K562 treated with DMSO at 1 percent for 4 hours (cell line): ENCODE measurements around the gene RWDD2A. TPM values are rescaled to one million over a fixed set of nuclear protein-coding genes. Genes with fewer than 3 reads are reported as not detected.

Experiments used
- total RNA-seq: library from RNA; unstranded; fragments of 300-600 nt; gene quantifications from 2 replicates; pipeline ENCODE4 v1.2.3, GENCODE V29; 2022; ENCODE audit not compliant: insufficient read depth

Gene RWDD2A
- 2.3 and 2.7 TPM in 2 replicates for total RNA-seq

GRCh38 chr6:83192871-83193746 lies at the start of gene RWDD2A, which contains the start of gene PGM3:
RWDD2A (plus strand) TSS chr6:83193357; CDS start chr6:83194452, 1,095 bp downstream.
PGM3 (minus strand) TSS chr6:83193265; CDS start chr6:83191012, 2,253 bp downstream.

Other genes with a start within 250 kb of the RWDD2A start
- gene UBE3D, start 127.5 kb upstream of the RWDD2A start, total RNA-seq: 4.0 and 4.1 TPM in 2 replicates
- gene DOP1A, start 125.7 kb upstream of the RWDD2A start, total RNA-seq: 2.7 and 4.1 TPM in 2 replicates
- gene PGM3, start 92 bp upstream of the RWDD2A start, total RNA-seq: 29.2 and 38.9 TPM in 2 replicates
- gene ME1, start 237.7 kb downstream of the RWDD2A start, total RNA-seq: 4.8 and 5.2 TPM in 2 replicates